HepG2 (cell line): ENCODE results near the gene ATP5F1A. TPM values are rescaled to one million over a fixed set of nuclear protein-coding genes. Genes with fewer than 3 reads are reported as not detected.

Experiments
- CEBPB ChIP-seq: IDR thresholded peaks from 2 replicates; pipeline ENCODE4 v1.6.1; 2011; ENCODE audit warnings: low read depth, low read length, improper control_type of control experiment, borderline replicate concordance
- EED ChIP-seq: sonication (generic); formaldehyde crosslinking; IDR thresholded peaks from 2 replicates; pipeline ENCODE4 v1.5.0; 2020; ENCODE audit warnings: mild to moderate bottlenecking, missing genetic modification reagents
- GZF1 ChIP-seq: sonication (generic); formaldehyde crosslinking; IDR thresholded peaks from 2 replicates; pipeline ENCODE4 v1.5.1; 2020; ENCODE audit warnings: mild to moderate bottlenecking, missing genetic modification reagents
- KAT7 ChIP-seq: IDR thresholded peaks from 2 replicates; pipeline ENCODE4 v1.6.1; 2018; ENCODE audit warnings: borderline replicate concordance, missing compliant biosample characterization
- KLF9 ChIP-seq: IDR thresholded peaks from 2 replicates; pipeline ENCODE4 v1.6.1; 2016; ENCODE audit warnings: low read depth
- MEIS1 ChIP-seq: sonication (generic); formaldehyde crosslinking; IDR thresholded peaks from 2 replicates; pipeline ENCODE4 v1.9.0; 2021; ENCODE audit warnings: mild to moderate bottlenecking, missing genetic modification reagents, moderate library complexity, borderline replicate concordance
- NFKB2 ChIP-seq: sonication (generic); formaldehyde crosslinking; IDR thresholded peaks from 2 replicates; pipeline ENCODE4 v1.4.0; 2020; ENCODE audit warnings: missing genetic modification reagents, borderline replicate concordance
- SRSF9 ChIP-seq: fragments of 200-400 bp; formaldehyde crosslinking; IDR thresholded peaks from 2 replicates; pipeline ENCODE4 v1.6.1; 2018; ENCODE audit warnings: borderline replicate concordance, mild to moderate bottlenecking, low read depth, low read length; ENCODE audit not compliant: insufficient read depth, poor library complexity, severe bottlenecking
- ZFP36L1 ChIP-seq: sonication (generic); formaldehyde crosslinking; IDR thresholded peaks from 2 replicates; pipeline ENCODE4 v1.8.0; 2022; ENCODE audit warnings: mild to moderate bottlenecking, missing genetic modification reagents, moderate library complexity
- ZMYM2 ChIP-seq: sonication (generic); formaldehyde crosslinking; IDR thresholded peaks from 2 replicates; pipeline ENCODE4 v1.8.0; 2022; ENCODE audit warnings: mild to moderate bottlenecking, missing genetic modification reagents
- ZNF350 ChIP-seq: sonication (generic); formaldehyde crosslinking; IDR thresholded peaks from 2 replicates; pipeline ENCODE4 v1.4.0; 2020; ENCODE audit warnings: mild to moderate bottlenecking, low read depth, missing genetic modification reagents, borderline replicate concordance
- ZNF839 ChIP-seq: sonication (generic); formaldehyde crosslinking; IDR thresholded peaks from 2 replicates; pipeline ENCODE4 v1.4.0; 2020; ENCODE audit warnings: missing genetic modification reagents, mild to moderate bottlenecking, borderline replicate concordance
- polyA plus RNA-seq, 8 experiments: library from polyadenylated mRNA; depleted of rRNA in 3 of 8; stranded (reverse) in 7 of 8; unstranded in 1 of 8; fragments of >200 nt; fragmentation: Illumina TruSeq in 4 of 8; extraction: Trizol in 4 of 8; gene quantifications; 2 replicates each; pipeline versions ENCODE4 v1.2.1 to v1.2.3, GENCODE V29; 2011 to 2016; ENCODE audit warnings: low read depth in 4 of 8, missing spikeins in 1 of 8, mixed read lengths in 1 of 8; ENCODE audit not compliant: insufficient read depth in 1 of 8
- total RNA-seq, 5 experiments: library from RNA; depleted of rRNA; stranded (reverse); fragments of >200 nt; fragmentation: Illumina TruSeq; extraction: Trizol; gene quantifications; 2 replicates each; pipeline ENCODE4 v1.2.3, GENCODE V29; 2016; ENCODE audit warnings: low read depth in 1 of 5
- TF ChIP-seq, protein P1 (sequence below): sonication (generic); formaldehyde crosslinking; IDR thresholded peaks from 2 replicates; pipeline ENCODE4 v1.4.0; 2020; ENCODE audit warnings: missing genetic modification reagents, mild to moderate bottlenecking, borderline replicate concordance
- TF ChIP-seq, protein P2 (sequence below): sonication (generic); formaldehyde crosslinking; IDR thresholded peaks from 2 replicates; pipeline ENCODE4 v1.4.0; 2020; ENCODE audit warnings: mild to moderate bottlenecking, missing genetic modification reagents
- TF ChIP-seq, protein P3 (sequence below): sonication (generic); formaldehyde crosslinking; IDR thresholded peaks from 2 replicates; pipeline ENCODE4 v1.4.0; 2020; ENCODE audit warnings: missing genetic modification reagents
- TF ChIP-seq, protein P4 (sequence below): sonication (generic); formaldehyde crosslinking; IDR thresholded peaks from 2 replicates; pipeline ENCODE4 v1.5.0; 2020; ENCODE audit warnings: mild to moderate bottlenecking, missing genetic modification reagents, moderate library complexity
- TF ChIP-seq, protein P5 (sequence below): sonication (generic); formaldehyde crosslinking; IDR thresholded peaks from 2 replicates; pipeline ENCODE4 v1.8.1; 2023; ENCODE audit warnings: missing genetic modification reagents, mild to moderate bottlenecking, borderline replicate concordance
- TF ChIP-seq, protein P6 (sequence below): sonication (generic); formaldehyde crosslinking; IDR thresholded peaks from 2 replicates; pipeline ENCODE4 v1.5.0; 2020; ENCODE audit warnings: missing genetic modification reagents

The ATP5F1A gene
- total and polyA plus RNA-seq, 2 of the 13 experiments (the other 11 are each of a cell fraction or from before 2014, with no cell fraction given): 459 to 922 TPM

DNA sequence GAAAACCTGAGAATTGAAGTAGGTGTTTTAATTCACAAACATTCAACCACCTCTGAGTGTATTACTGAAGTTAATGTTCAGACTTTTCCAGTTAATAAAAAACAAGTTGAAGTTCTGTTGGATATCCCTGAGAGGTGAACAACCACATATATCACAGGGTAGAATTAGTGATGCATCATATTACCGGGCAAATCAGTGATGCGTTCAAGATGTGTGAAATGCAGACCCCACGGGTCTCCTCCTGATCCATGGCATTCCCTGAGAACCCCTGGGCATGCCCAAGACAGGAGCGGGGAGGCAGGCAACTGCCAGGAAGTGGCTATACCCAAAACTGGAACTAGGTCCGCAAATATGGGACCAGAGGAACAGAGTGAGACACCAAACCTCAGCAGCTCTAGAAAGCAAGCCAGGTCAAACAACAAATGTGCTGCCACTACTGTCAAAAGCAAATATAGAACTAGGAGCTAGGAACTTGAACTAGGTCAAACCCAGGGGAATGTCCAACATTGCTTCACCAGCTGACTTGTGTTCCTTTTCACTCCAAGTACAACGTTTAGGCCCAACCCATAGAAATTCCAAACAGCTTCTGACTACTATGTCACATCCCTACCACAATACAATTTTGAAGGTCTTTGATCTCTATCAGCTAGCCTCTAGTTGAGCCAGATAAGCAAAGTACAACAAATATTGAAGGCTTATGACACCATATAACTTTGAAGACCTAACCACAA lies 46.2 kb downstream of the ATP5F1A start (continued):
- TF ChIP-seq, protein P1, sequence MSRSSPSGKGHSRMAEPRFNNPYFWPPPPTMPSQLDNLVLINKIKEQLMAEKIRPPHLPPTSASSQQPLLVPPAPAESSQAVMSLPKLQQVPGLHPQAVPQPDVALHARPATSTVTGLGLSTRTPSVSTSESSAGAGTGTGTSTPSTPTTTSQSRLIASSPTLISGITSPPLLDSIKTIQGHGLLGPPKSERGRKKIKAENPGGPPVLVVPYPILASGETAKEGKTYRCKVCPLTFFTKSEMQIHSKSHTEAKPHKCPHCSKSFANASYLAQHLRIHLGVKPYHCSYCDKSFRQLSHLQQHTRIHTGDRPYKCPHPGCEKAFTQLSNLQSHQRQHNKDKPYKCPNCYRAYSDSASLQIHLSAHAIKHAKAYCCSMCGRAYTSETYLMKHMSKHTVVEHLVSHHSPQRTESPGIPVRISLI (CRISPR knock-in tag): peak; percentile 16; the same call in 1 of the 2 replicates
- TF ChIP-seq, protein P2, sequence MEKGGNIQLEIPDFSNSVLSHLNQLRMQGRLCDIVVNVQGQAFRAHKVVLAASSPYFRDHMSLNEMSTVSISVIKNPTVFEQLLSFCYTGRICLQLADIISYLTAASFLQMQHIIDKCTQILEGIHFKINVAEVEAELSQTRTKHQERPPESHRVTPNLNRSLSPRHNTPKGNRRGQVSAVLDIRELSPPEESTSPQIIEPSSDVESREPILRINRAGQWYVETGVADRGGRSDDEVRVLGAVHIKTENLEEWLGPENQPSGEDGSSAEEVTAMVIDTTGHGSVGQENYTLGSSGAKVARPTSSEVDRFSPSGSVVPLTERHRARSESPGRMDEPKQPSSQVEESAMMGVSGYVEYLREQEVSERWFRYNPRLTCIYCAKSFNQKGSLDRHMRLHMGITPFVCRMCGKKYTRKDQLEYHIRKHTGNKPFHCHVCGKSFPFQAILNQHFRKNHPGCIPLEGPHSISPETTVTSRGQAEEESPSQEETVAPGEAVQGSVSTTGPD (CRISPR knock-in tag): peak; percentile 67; the same call in 1 of the 2 replicates
- TF ChIP-seq ZNF350 (CRISPR knock-in tag) (no peak), ZNF839 (CRISPR knock-in tag) (no peak), SRSF9 (no peak), ZMYM2 (CRISPR knock-in tag) (no peak), KAT7 (CRISPR knock-in tag) (no peak), CEBPB (peak; percentile 95), KLF9 (CRISPR knock-in tag) (no peak), EED (no peak), GZF1 (no peak), MEIS1 (peak; percentile 78), ZFP36L1 (no peak), NFKB2 (CRISPR knock-in tag) (no peak)
- TF ChIP-seq, protein P3, sequence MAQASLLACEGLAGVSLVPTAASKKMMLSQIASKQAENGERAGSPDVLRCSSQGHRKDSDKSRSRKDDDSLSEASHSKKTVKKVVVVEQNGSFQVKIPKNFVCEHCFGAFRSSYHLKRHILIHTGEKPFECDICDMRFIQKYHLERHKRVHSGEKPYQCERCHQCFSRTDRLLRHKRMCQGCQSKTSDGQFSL (CRISPR knock-in tag): no peak
- TF ChIP-seq, protein P4, sequence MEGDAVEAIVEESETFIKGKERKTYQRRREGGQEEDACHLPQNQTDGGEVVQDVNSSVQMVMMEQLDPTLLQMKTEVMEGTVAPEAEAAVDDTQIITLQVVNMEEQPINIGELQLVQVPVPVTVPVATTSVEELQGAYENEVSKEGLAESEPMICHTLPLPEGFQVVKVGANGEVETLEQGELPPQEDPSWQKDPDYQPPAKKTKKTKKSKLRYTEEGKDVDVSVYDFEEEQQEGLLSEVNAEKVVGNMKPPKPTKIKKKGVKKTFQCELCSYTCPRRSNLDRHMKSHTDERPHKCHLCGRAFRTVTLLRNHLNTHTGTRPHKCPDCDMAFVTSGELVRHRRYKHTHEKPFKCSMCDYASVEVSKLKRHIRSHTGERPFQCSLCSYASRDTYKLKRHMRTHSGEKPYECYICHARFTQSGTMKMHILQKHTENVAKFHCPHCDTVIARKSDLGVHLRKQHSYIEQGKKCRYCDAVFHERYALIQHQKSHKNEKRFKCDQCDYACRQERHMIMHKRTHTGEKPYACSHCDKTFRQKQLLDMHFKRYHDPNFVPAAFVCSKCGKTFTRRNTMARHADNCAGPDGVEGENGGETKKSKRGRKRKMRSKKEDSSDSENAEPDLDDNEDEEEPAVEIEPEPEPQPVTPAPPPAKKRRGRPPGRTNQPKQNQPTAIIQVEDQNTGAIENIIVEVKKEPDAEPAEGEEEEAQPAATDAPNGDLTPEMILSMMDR (CRISPR knock-in tag): no peak
- TF ChIP-seq, protein P5, sequence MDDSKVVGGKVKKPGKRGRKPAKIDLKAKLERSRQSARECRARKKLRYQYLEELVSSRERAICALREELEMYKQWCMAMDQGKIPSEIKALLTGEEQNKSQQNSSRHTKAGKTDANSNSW (CRISPR knock-in tag): no peak
- TF ChIP-seq, protein P6, sequence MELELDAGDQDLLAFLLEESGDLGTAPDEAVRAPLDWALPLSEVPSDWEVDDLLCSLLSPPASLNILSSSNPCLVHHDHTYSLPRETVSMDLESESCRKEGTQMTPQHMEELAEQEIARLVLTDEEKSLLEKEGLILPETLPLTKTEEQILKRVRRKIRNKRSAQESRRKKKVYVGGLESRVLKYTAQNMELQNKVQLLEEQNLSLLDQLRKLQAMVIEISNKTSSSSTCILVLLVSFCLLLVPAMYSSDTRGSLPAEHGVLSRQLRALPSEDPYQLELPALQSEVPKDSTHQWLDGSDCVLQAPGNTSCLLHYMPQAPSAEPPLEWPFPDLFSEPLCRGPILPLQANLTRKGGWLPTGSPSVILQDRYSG (CRISPR knock-in tag): no peak
